Thyroid gland (tissue), 4 donors: ENCODE data around the gene RPS15.

Experiments used
- POLR2A ChIP-seq, 2 donors: fragments of 450-650 bp; IDR thresholded peaks; one replicate each; pipeline ENCODE4 v1.6.1; 2017; ENCODE audit warnings: antibody characterized with exemption in 2 of 2, mild to moderate bottlenecking in 2 of 2, moderate library complexity in 1 of 2
- TF ChIP-seq, protein P1 (sequence below), 6 experiments: fragments of 200-600 bp in 3 of 6; fragments of 450-650 bp in 3 of 6; sonication (generic) in 3 of 6; IDR thresholded peaks; one replicate each; pipeline ENCODE4 v1.5.1; 2016 to 2019; ENCODE audit warnings: antibody characterized with exemption in 6 of 6, mild to moderate bottlenecking in 2 of 6, inconsistent platforms in 1 of 6, moderate library complexity in 1 of 6

DNA sequence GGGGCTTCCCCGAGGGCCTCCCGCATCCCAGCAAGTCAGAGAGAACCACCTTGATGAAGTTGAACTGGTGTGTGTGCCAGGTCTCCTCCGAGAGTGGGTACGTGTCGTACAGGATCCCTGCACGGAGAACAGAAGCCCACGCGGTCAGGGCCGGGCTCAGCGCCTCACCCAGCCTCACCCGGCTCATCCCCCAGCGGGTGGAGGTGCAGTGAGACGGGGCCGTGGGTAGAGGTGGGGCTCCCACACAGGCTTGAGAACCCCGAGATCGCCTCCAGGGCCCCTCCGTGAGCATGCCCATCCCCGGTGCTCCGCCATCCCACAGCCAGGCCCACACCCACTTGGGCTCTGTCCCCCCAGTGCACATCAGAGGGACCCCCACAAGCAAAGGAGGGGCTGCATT is 39.1 kb upstream of the RPS15 start:
- TF ChIP-seq, protein P1, sequence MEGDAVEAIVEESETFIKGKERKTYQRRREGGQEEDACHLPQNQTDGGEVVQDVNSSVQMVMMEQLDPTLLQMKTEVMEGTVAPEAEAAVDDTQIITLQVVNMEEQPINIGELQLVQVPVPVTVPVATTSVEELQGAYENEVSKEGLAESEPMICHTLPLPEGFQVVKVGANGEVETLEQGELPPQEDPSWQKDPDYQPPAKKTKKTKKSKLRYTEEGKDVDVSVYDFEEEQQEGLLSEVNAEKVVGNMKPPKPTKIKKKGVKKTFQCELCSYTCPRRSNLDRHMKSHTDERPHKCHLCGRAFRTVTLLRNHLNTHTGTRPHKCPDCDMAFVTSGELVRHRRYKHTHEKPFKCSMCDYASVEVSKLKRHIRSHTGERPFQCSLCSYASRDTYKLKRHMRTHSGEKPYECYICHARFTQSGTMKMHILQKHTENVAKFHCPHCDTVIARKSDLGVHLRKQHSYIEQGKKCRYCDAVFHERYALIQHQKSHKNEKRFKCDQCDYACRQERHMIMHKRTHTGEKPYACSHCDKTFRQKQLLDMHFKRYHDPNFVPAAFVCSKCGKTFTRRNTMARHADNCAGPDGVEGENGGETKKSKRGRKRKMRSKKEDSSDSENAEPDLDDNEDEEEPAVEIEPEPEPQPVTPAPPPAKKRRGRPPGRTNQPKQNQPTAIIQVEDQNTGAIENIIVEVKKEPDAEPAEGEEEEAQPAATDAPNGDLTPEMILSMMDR (IDR thresholded peaks at IDR 0.05): no peak
- TF ChIP-seq POLR2A (IDR thresholded peaks at IDR 0.05): no peak
